GM23338 (cell line): ENCODE measurements around the gene CLEC1A. TPM values are rescaled to one million over a fixed set of nuclear protein-coding genes. Genes with fewer than 3 reads are reported as not detected.

Source experiments
- ATAC-seq: fragments of 200-7000 bp; cut with Tn5 transposase; 3 replicates; pipeline ENCODE4 v1.9.1; 2020
- DNase-seq: peaks from one replicate; pipeline ENCODE4 v3.0.0-alpha.2; 2015; ENCODE audit warnings: low spot score
- H2AFZ ChIP-seq: fragments of 200-600 bp; sonication (generic); 2 replicates; pipeline ENCODE4 v1.8.0; 2016; ENCODE audit warnings: antibody characterized with exemption, mild to moderate bottlenecking, moderate library complexity
- H3F3A ChIP-seq: fragments of 200-600 bp; sonication (generic); replicated peaks from 2 replicates; pipeline ENCODE4 v1.8.0; 2017; ENCODE audit warnings: antibody characterized with exemption, mixed run types, low read depth
- H3K27ac ChIP-seq: fragments of 200-600 bp; sonication (generic); 2 replicates; pipeline ENCODE4 v1.6.1; 2016; ENCODE audit warnings: low read depth
- H3K27me3 ChIP-seq: fragments of 200-600 bp; sonication (generic); 2 replicates; pipeline ENCODE4 v1.8.0; 2016; ENCODE audit warnings: mild to moderate bottlenecking, mixed run types, moderate library complexity; ENCODE audit not compliant: insufficient read depth
- H3K36me3 ChIP-seq: fragments of 200-600 bp; sonication (generic); 2 replicates; pipeline ENCODE4 v1.8.0; 2016; ENCODE audit warnings: mild to moderate bottlenecking; ENCODE audit not compliant: insufficient read depth
- H3K4me1 ChIP-seq: fragments of 200-600 bp; sonication (generic); 2 replicates; pipeline ENCODE4 v1.8.0; 2016; ENCODE audit warnings: mild to moderate bottlenecking, moderate library complexity; ENCODE audit not compliant: insufficient read depth
- H3K4me2 ChIP-seq: fragments of 200-600 bp; sonication (generic); 2 replicates; pipeline ENCODE4 v1.7.1; 2017; ENCODE audit warnings: mixed run types
- H3K4me3 ChIP-seq: fragments of 200-600 bp; sonication (generic); 2 replicates; pipeline ENCODE4 v1.6.1; 2016; ENCODE audit warnings: mixed run types
- H3K79me2 ChIP-seq: fragments of 200-600 bp; sonication (generic); replicated peaks from 2 replicates; pipeline ENCODE4 v1.8.0; 2017; ENCODE audit warnings: mild to moderate bottlenecking; ENCODE audit not compliant: insufficient read depth
- H3K9me2 ChIP-seq: fragments of 200-600 bp; sonication (generic); 2 replicates; pipeline ENCODE4 v1.8.0; 2017; ENCODE audit not compliant: insufficient read depth
- H4K20me1 ChIP-seq: fragments of 200-600 bp; sonication (generic); replicated peaks from 2 replicates; pipeline ENCODE4 v1.8.0; 2017; ENCODE audit warnings: mild to moderate bottlenecking; ENCODE audit not compliant: insufficient read depth
- H3K27ac Mint-ChIP-seq: 2 replicates; pipeline ENCODE4 v1.8.0; 2020; ENCODE audit warnings: inconsistent platforms, mild to moderate bottlenecking, moderate library complexity, mixed read lengths
- H3K27me3 Mint-ChIP-seq: 3 replicates; pipeline ENCODE4 v1.8.0; 2022; ENCODE audit warnings: low read depth, mild to moderate bottlenecking, moderate library complexity, mixed read lengths, inconsistent platforms; ENCODE audit not compliant: insufficient read depth, poor library complexity
- H3K36me3 Mint-ChIP-seq: 3 replicates; pipeline ENCODE4 v1.8.0; 2021; ENCODE audit warnings: low read depth, mild to moderate bottlenecking, inconsistent platforms, moderate library complexity, mixed read lengths
- H3K4me1 Mint-ChIP-seq: 3 replicates; pipeline ENCODE4 v1.8.0; 2020; ENCODE audit warnings: mild to moderate bottlenecking, inconsistent platforms, mixed read lengths
- H3K4me3 Mint-ChIP-seq: 3 replicates; pipeline ENCODE4 v1.8.0; 2021; ENCODE audit warnings: moderate library complexity, mild to moderate bottlenecking, inconsistent platforms, mixed read lengths
- H3K9me3 Mint-ChIP-seq: 3 replicates; pipeline ENCODE4 v1.8.0; 2020; ENCODE audit warnings: moderate library complexity, mild to moderate bottlenecking, inconsistent platforms, mixed read lengths
- CREB1 ChIP-seq: fragments of 250-450 bp; sonication (Bioruptor Pico); IDR thresholded peaks from 2 replicates; pipeline ENCODE4 v1.5.0; 2020; ENCODE audit warnings: low read depth, mild to moderate bottlenecking, moderate library complexity
- EZH2 ChIP-seq: fragments of 200-600 bp; sonication (generic); IDR thresholded peaks from one replicate; pipeline ENCODE4 v1.8.0; 2017; ENCODE audit warnings: antibody characterized with exemption, mild to moderate bottlenecking, low read depth; ENCODE audit not compliant: unreplicated experiment
- EZH2phosphoT487 ChIP-seq: fragments of 200-600 bp; sonication (generic); IDR thresholded peaks from one replicate; pipeline ENCODE4 v1.8.1; 2018; ENCODE audit warnings: antibody characterized with exemption; ENCODE audit not compliant: unreplicated experiment
- JUNB ChIP-seq: IDR thresholded peaks from one replicate; pipeline ENCODE4 v1.6.1; 2016; ENCODE audit warnings: antibody characterized with exemption; ENCODE audit not compliant: unreplicated experiment
- POLR2AphosphoS5 ChIP-seq: IDR thresholded peaks from 2 replicates; pipeline ENCODE4 v1.6.1; 2016; ENCODE audit warnings: antibody characterized with exemption, low read depth
- STAT1 ChIP-seq: IDR thresholded peaks from one replicate; pipeline ENCODE4 v1.6.1; 2016; ENCODE audit warnings: antibody characterized with exemption; ENCODE audit not compliant: unreplicated experiment
- ZNF114 ChIP-seq: fragments of 250-450 bp; sonication (Bioruptor Pico); IDR thresholded peaks from 2 replicates; pipeline ENCODE4 v1.5.0; 2020; ENCODE audit warnings: mild to moderate bottlenecking, moderate library complexity
- ZNF331 ChIP-seq: fragments of 250-450 bp; sonication (Bioruptor Pico); IDR thresholded peaks from 2 replicates; pipeline ENCODE4 v1.5.0; 2020; ENCODE audit warnings: low read depth, mild to moderate bottlenecking, moderate library complexity
- polyA plus RNA-seq: library from polyadenylated mRNA; unstranded; fragments of >200 nt; fragmentation: Nextera tagmentation; extraction: Ambion mirVana; gene quantifications from 2 replicates; pipeline ENCODE4 v1.2.1, GENCODE V29; 2016
- total RNA-seq: library from RNA; depleted of rRNA; stranded (reverse); fragments of >200 nt; shearing (Covaris generic); gene quantifications from 2 replicates; pipeline ENCODE4 v1.2.3, GENCODE V29; 2014
- TF ChIP-seq, protein P1 (sequence below): IDR thresholded peaks from 2 replicates; pipeline ENCODE4 v1.6.1; 2016; ENCODE audit warnings: antibody characterized with exemption
- TF ChIP-seq, protein P2 (sequence below), 2 experiments: fragments of 200-600 bp in 1 of 2; sonication (generic) in 1 of 2; conservative IDR thresholded peaks; 2 replicates each; pipeline versions ENCODE4 v1.5.1 to v1.6.1; 2016 to 2017; ENCODE audit warnings: antibody characterized with exemption in 2 of 2, low read depth in 2 of 2, mild to moderate bottlenecking in 2 of 2, moderate library complexity in 1 of 2

Gene CLEC1A
- total and polyA plus RNA-seq, 2 experiments from 2014 or later = 1.1 TPM; not detected in 1

DNA sequence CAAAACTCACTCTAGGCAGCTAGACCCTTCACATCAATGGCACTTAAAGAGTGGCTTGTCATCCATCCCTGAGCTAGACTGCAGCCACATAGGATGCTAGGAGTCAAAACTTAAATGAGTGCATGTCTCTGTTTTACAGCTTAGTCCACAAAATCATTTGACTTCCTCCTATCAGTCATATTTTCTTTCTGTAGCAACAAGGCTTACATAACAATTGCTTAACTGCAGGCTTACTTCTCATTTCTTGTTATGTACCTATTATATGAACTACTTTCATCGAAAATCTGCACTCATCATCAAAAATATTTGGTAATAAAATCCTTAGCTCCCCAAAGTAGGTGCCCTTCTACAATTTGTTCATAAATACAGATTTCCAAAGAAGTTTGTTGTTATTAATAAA, 30.1 kb downstream of the CLEC1A start:
- no peak overlapping the region for H3K27ac ChIP-seq
- H3K9me3 Mint-ChIP-seq = no peaks in the 10 kb centered on the region
- 0 out of 2 replicates have a peak, but pooled peaks cover 8% of the 10 kb centered on the region for H3K4me1 ChIP-seq
- no peaks in the 10 kb centered on the region for H3K79me2 ChIP-seq
- no peak overlapping the region for H3K4me2 ChIP-seq
- no peaks in the 10 kb centered on the region for H3K27me3 ChIP-seq
- H3K4me3 ChIP-seq = no peak overlapping the region
- peaks cover 11% of the 10 kb centered on the region for H3K4me1 Mint-ChIP-seq
- TF ChIP-seq POLR2AphosphoS5 = no peak
- no peak for TF ChIP-seq JUNB
- no peak for TF ChIP-seq ZNF114 (CRISPR knock-in tag)
- TF ChIP-seq ZNF331 (CRISPR knock-in tag) = no peak
- no peaks in the 10 kb centered on the region for H3K36me3 ChIP-seq
- H3K9me2 ChIP-seq = no peaks in the 10 kb centered on the region
- DNase-seq (no peak), ATAC-seq (no peak)
- no peaks in the 10 kb centered on the region for H3K36me3 Mint-ChIP-seq
- no peak overlapping the region for H3K27ac Mint-ChIP-seq
- H3F3A ChIP-seq = no peaks in the 10 kb centered on the region
- H4K20me1 ChIP-seq = no peaks in the 10 kb centered on the region
- no peak overlapping the region for H2AFZ ChIP-seq
- no peak overlapping the region for H3K4me3 Mint-ChIP-seq
- peaks cover 2% of the 10 kb centered on the region for H3K27me3 Mint-ChIP-seq

DNA sequence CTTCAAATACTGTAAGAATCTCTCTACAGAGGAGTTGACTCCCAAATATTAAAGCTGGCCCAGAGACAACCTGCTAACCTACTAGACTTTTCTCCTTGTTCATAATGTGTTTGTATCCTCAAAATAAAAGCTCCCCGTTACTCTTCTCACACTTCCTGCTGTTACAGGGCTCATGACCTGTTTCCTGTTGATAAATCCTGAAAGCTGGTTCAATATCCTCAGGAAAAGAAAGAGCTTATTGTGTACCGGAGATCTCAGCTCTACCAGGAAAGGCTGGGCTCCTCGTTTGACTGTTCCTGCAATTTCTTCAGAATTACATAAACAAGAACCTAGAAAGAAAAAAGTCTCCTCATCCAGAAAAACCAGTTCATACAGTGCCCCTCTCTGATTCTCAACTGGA, 30.8 kb downstream of the CLEC1A start:
- no peaks in the 10 kb centered on the region for H3K79me2 ChIP-seq
- no peaks in the 10 kb centered on the region for H3K36me3 ChIP-seq
- H3F3A ChIP-seq = no peaks in the 10 kb centered on the region
- Mint-ChIP-seq H3K9me3 (no peaks in the 10 kb centered on the region), H3K27me3 (peaks cover 2% of the 10 kb centered on the region), H3K36me3 (no peaks in the 10 kb centered on the region), H3K4me3 (no peak overlapping the region), H3K27ac (no peak overlapping the region), H3K4me1 (peaks cover 11% of the 10 kb centered on the region)
- no peak for DNase-seq
- H3K4me3 ChIP-seq = no peak overlapping the region
- ATAC-seq = no peak
- TF ChIP-seq ZNF331 (CRISPR knock-in tag) (no peak), POLR2AphosphoS5 (no peak), EZH2 (no peak), EZH2phosphoT487 (no peak), STAT1 (no peak), CREB1 (CRISPR knock-in tag) (no peak)
- TF ChIP-seq, protein P1, sequence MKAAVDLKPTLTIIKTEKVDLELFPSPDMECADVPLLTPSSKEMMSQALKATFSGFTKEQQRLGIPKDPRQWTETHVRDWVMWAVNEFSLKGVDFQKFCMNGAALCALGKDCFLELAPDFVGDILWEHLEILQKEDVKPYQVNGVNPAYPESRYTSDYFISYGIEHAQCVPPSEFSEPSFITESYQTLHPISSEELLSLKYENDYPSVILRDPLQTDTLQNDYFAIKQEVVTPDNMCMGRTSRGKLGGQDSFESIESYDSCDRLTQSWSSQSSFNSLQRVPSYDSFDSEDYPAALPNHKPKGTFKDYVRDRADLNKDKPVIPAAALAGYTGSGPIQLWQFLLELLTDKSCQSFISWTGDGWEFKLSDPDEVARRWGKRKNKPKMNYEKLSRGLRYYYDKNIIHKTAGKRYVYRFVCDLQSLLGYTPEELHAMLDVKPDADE = no peak
- H3K27ac ChIP-seq = no peak overlapping the region
- no peaks in the 10 kb centered on the region for H3K9me2 ChIP-seq
- H3K4me1 ChIP-seq = 0 out of 2 replicates have a peak, but pooled peaks cover 8% of the 10 kb centered on the region
- H4K20me1 ChIP-seq = no peaks in the 10 kb centered on the region
- no peak overlapping the region for H3K4me2 ChIP-seq
- peak overlapping the region; percentile 50; the same call in 1 of the 2 replicates for H2AFZ ChIP-seq
- H3K27me3 ChIP-seq = no peaks in the 10 kb centered on the region

DNA sequence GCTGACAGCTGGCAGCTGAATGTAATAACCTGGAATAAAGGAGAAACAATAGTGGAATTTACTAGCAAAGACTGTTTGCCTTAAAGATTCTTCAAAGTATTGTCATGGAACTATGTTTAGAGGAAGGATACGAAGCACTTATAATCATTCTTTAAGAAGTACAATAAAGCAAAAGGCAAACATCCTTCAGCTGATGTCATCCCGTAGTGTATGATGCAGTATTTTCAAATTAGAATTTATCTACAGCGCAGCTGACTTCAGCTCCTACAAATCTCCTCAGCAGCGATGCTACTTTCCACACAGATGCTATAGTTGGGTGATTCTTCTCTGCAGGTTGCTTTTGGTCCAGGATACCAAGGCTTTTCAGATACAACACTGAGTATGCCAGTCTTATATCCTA, 31.5 kb downstream of the CLEC1A start:
- H3K4me1 Mint-ChIP-seq = peaks cover 11% of the 10 kb centered on the region
- no peak for ATAC-seq
- TF ChIP-seq JUNB (no peak), STAT1 (no peak)
- TF ChIP-seq, protein P2, sequence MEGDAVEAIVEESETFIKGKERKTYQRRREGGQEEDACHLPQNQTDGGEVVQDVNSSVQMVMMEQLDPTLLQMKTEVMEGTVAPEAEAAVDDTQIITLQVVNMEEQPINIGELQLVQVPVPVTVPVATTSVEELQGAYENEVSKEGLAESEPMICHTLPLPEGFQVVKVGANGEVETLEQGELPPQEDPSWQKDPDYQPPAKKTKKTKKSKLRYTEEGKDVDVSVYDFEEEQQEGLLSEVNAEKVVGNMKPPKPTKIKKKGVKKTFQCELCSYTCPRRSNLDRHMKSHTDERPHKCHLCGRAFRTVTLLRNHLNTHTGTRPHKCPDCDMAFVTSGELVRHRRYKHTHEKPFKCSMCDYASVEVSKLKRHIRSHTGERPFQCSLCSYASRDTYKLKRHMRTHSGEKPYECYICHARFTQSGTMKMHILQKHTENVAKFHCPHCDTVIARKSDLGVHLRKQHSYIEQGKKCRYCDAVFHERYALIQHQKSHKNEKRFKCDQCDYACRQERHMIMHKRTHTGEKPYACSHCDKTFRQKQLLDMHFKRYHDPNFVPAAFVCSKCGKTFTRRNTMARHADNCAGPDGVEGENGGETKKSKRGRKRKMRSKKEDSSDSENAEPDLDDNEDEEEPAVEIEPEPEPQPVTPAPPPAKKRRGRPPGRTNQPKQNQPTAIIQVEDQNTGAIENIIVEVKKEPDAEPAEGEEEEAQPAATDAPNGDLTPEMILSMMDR (conservative IDR thresholded peaks at IDR 0.05; ENCODE audit: low read depth in 2 of 2) = no peak

More for the DNA sequence above, 31.5 kb downstream of the CLEC1A start:
- H3K4me3 ChIP-seq = no peak overlapping the region
- H3K27ac ChIP-seq = no peak overlapping the region
- Mint-ChIP-seq H3K4me3 (no peak overlapping the region), H3K27me3 (peaks cover 2% of the 10 kb centered on the region), H3K9me3 (no peaks in the 10 kb centered on the region), H3K36me3 (no peaks in the 10 kb centered on the region), H3K27ac (no peak overlapping the region)
- H3K27me3 ChIP-seq = no peaks in the 10 kb centered on the region
- no peaks in the 10 kb centered on the region for H3K79me2 ChIP-seq
- H3K4me2 ChIP-seq = no peak overlapping the region
- no peaks in the 10 kb centered on the region for H3K36me3 ChIP-seq
- H4K20me1 ChIP-seq = no peaks in the 10 kb centered on the region
- no peak overlapping the region for H2AFZ ChIP-seq
- H3K4me1 ChIP-seq = 0 out of 2 replicates have a peak, but pooled peaks cover 8% of the 10 kb centered on the region
- no peak for DNase-seq
- H3K9me2 ChIP-seq = no peaks in the 10 kb centered on the region
- no peaks in the 10 kb centered on the region for H3F3A ChIP-seq
